ENCODE data around the gene INPP4B. TPM values are rescaled to one million over a fixed set of nuclear protein-coding genes. Genes with fewer than 3 reads are reported as not detected.

INPP4B gene
- total and polyA plus RNA-seq, 2 donors: 2.3 to 7.8 TPM

GRCh38 chr4:142360657-142361056, 485.4 kb downstream of the INPP4B start:
- Histone ChIP-seq H3K4me1 (ENCODE audit: control insufficient read depth in 2 of 2, insufficient read depth in 2 of 2, low read length in 2 of 2) (peaks cover 0 to under 1% of the 10 kb centered on the region in 2 donors), H3K4me3 (ENCODE audit: low read length in 2 of 2) (no peak overlapping the region), H3K9me3 (ENCODE audit: control insufficient read depth in 2 of 2, insufficient read depth in 1 of 2, low read length in 1 of 2) (no peaks in the 10 kb centered on the region), H3K27me3 (ENCODE audit: control insufficient read depth in 2 of 2, insufficient read depth in 1 of 2, low read length in 1 of 2) (no peaks in the 10 kb centered on the region), H3K36me3 (ENCODE audit: control insufficient read depth in 2 of 2, insufficient read depth in 2 of 2, low read length in 1 of 2) (no peaks in the 10 kb centered on the region), H3K27ac (ENCODE audit: low read depth in 1 of 2, low read length in 1 of 2) (no peak overlapping the region)
- DNase-seq (ENCODE audit: low read depth in 6 of 9, low spot score in 9 of 9): no peak
- WGBS: 99% methylated on average over 1 of the region's 1 CpG

DNA sequence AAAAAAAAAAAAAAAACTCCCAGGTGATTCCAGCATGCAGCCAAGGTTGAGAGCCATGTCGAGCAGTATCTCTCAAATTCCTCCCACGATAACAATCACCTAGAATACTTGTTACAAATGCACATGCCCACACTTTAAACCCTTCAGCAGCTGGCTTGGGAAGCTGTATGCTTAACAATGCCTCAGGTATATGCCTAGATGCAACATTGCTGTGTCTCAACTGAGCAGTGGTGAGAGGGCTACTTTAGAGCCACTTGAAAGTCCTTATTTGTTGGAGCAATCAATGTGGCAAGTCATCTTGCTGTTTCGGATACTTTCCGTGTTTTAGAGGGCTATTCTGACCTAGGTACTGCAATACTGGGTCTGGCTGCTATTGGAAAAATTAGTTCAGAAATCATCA, 487.4 kb downstream of the INPP4B start:
- Histone ChIP-seq H3K4me3 (ENCODE audit: low read length in 2 of 2) (no peak overlapping the region), H3K36me3 (ENCODE audit: control insufficient read depth in 2 of 2, insufficient read depth in 2 of 2, low read length in 1 of 2) (no peaks in the 10 kb centered on the region), H3K27me3 (ENCODE audit: control insufficient read depth in 2 of 2, insufficient read depth in 1 of 2, low read length in 1 of 2) (no peaks in the 10 kb centered on the region), H3K4me1 (ENCODE audit: control insufficient read depth in 2 of 2, insufficient read depth in 2 of 2, low read length in 2 of 2) (peaks cover 0 to 2% of the 10 kb centered on the region in 2 donors), H3K27ac (ENCODE audit: low read depth in 1 of 2, low read length in 1 of 2) (no peak overlapping the region), H3K9me3 (ENCODE audit: control insufficient read depth in 2 of 2, insufficient read depth in 1 of 2, low read length in 1 of 2) (no peaks in the 10 kb centered on the region)
- 97% methylated on average over 4 of the region's 4 CpGs for WGBS
- no peak for DNase-seq (ENCODE audit: low read depth in 6 of 9, low spot score in 9 of 9)

- no peaks in the 10 kb centered on the region for H3K9me3 ChIP-seq (ENCODE audit: control insufficient read depth in 2 of 2, insufficient read depth in 1 of 2, low read length in 1 of 2)
- WGBS: 97% methylated on average over 1 of the region's 1 CpG
- H3K27me3 ChIP-seq (ENCODE audit: control insufficient read depth in 2 of 2, insufficient read depth in 1 of 2, low read length in 1 of 2): no peaks in the 10 kb centered on the region
- no peak for DNase-seq (ENCODE audit: low read depth in 6 of 9, low spot score in 9 of 9)
- peaks cover 0 to 2% of the 10 kb centered on the region in 2 donors for H3K4me1 ChIP-seq (ENCODE audit: control insufficient read depth in 2 of 2, insufficient read depth in 2 of 2, low read length in 2 of 2)
- H3K36me3 ChIP-seq (ENCODE audit: control insufficient read depth in 2 of 2, insufficient read depth in 2 of 2, low read length in 1 of 2): no peaks in the 10 kb centered on the region
- H3K4me3 ChIP-seq (ENCODE audit: low read length in 2 of 2): no peak overlapping the region
- H3K27ac ChIP-seq (ENCODE audit: low read depth in 1 of 2, low read length in 1 of 2): no peak overlapping the region
Observed at GRCh38 chr4:142356801-142357200, 489.3 kb downstream of the INPP4B start.

- peak overlapping the region in 1 of 2 donors; percentile 38 for H3K27ac ChIP-seq (ENCODE audit: low read depth in 1 of 2, low read length in 1 of 2)
- DNase-seq (ENCODE audit: low read depth in 6 of 9, low spot score in 9 of 9): no peak
- no peaks in the 10 kb centered on the region for H3K27me3 ChIP-seq (ENCODE audit: control insufficient read depth in 2 of 2, insufficient read depth in 1 of 2, low read length in 1 of 2)
- no peak overlapping the region for H3K4me3 ChIP-seq (ENCODE audit: low read length in 2 of 2)
- H3K9me3 ChIP-seq (ENCODE audit: control insufficient read depth in 2 of 2, insufficient read depth in 1 of 2, low read length in 1 of 2): no peaks in the 10 kb centered on the region
- H3K36me3 ChIP-seq (ENCODE audit: control insufficient read depth in 2 of 2, insufficient read depth in 2 of 2, low read length in 1 of 2): no peaks in the 10 kb centered on the region
- peaks cover 0 to 2% of the 10 kb centered on the region in 2 donors for H3K4me1 ChIP-seq (ENCODE audit: control insufficient read depth in 2 of 2, insufficient read depth in 2 of 2, low read length in 2 of 2)
Observed at GRCh38 chr4:142356118-142356759, 489.9 kb downstream of the INPP4B start.

- WGBS: 68% methylated on average over 1 of the region's 1 CpG
- no peaks in the 10 kb centered on the region for H3K9me3 ChIP-seq (ENCODE audit: control insufficient read depth in 2 of 2, insufficient read depth in 1 of 2, low read length in 1 of 2)
- H3K4me3 ChIP-seq (ENCODE audit: low read length in 2 of 2): no peak overlapping the region
- no peaks in the 10 kb centered on the region for H3K27me3 ChIP-seq (ENCODE audit: control insufficient read depth in 2 of 2, insufficient read depth in 1 of 2, low read length in 1 of 2)
- peak in 1 of 9 donors; percentile 18 for DNase-seq (ENCODE audit: low read depth in 6 of 9, low spot score in 9 of 9)
- H3K36me3 ChIP-seq (ENCODE audit: control insufficient read depth in 2 of 2, insufficient read depth in 2 of 2, low read length in 1 of 2): no peaks in the 10 kb centered on the region
- H3K4me1 ChIP-seq (ENCODE audit: control insufficient read depth in 2 of 2, insufficient read depth in 2 of 2, low read length in 2 of 2): peaks cover 0 to 2% of the 10 kb centered on the region in 2 donors
- H3K27ac ChIP-seq (ENCODE audit: low read depth in 1 of 2, low read length in 1 of 2): no peak overlapping the region
Observed at GRCh38 chr4:142355421-142355930, 490.6 kb downstream of the INPP4B start.

- Histone ChIP-seq H3K36me3 (ENCODE audit: control insufficient read depth in 2 of 2, insufficient read depth in 2 of 2, low read length in 1 of 2) (no peaks in the 10 kb centered on the region), H3K27me3 (ENCODE audit: control insufficient read depth in 2 of 2, insufficient read depth in 1 of 2, low read length in 1 of 2) (no peaks in the 10 kb centered on the region), H3K27ac (ENCODE audit: low read depth in 1 of 2, low read length in 1 of 2) (no peak overlapping the region), H3K4me1 (ENCODE audit: control insufficient read depth in 2 of 2, insufficient read depth in 2 of 2, low read length in 2 of 2) (peaks cover 0 to 2% of the 10 kb centered on the region in 2 donors), H3K9me3 (ENCODE audit: control insufficient read depth in 2 of 2, insufficient read depth in 1 of 2, low read length in 1 of 2) (no peaks in the 10 kb centered on the region), H3K4me3 (ENCODE audit: low read length in 2 of 2) (no peak overlapping the region)
- peak in 8 of 9 donors; percentile 4 to 71 (median 28) for DNase-seq (ENCODE audit: low read depth in 6 of 9, low spot score in 9 of 9)
- WGBS: 53% methylated on average over 8 of the region's 8 CpGs
Observed at GRCh38 chr4:142354794-142355420, 491.2 kb downstream of the INPP4B start.

- Histone ChIP-seq H3K27me3 (ENCODE audit: control insufficient read depth in 2 of 2, insufficient read depth in 1 of 2, low read length in 1 of 2) (no peaks in the 10 kb centered on the region), H3K4me1 (ENCODE audit: control insufficient read depth in 2 of 2, insufficient read depth in 2 of 2, low read length in 2 of 2) (peaks cover 0 to 2% of the 10 kb centered on the region in 2 donors), H3K4me3 (ENCODE audit: low read length in 2 of 2) (no peak overlapping the region), H3K27ac (ENCODE audit: low read depth in 1 of 2, low read length in 1 of 2) (no peak overlapping the region), H3K36me3 (ENCODE audit: control insufficient read depth in 2 of 2, insufficient read depth in 2 of 2, low read length in 1 of 2) (no peaks in the 10 kb centered on the region), H3K9me3 (ENCODE audit: control insufficient read depth in 2 of 2, insufficient read depth in 1 of 2, low read length in 1 of 2) (no peaks in the 10 kb centered on the region)
- WGBS: 90% methylated on average over 3 of the region's 3 CpGs
- no peak for DNase-seq (ENCODE audit: low read depth in 6 of 9, low spot score in 9 of 9)
Observed at GRCh38 chr4:142354041-142354440, 492.1 kb downstream of the INPP4B start.

GRCh38 chr4:142353149-142353738, 492.9 kb downstream of the INPP4B start:
- Histone ChIP-seq H3K27me3 (ENCODE audit: control insufficient read depth in 2 of 2, insufficient read depth in 1 of 2, low read length in 1 of 2) (no peaks in the 10 kb centered on the region), H3K9me3 (ENCODE audit: control insufficient read depth in 2 of 2, insufficient read depth in 1 of 2, low read length in 1 of 2) (no peaks in the 10 kb centered on the region), H3K4me1 (ENCODE audit: control insufficient read depth in 2 of 2, insufficient read depth in 2 of 2, low read length in 2 of 2) (peaks cover 0 to 2% of the 10 kb centered on the region in 2 donors), H3K4me3 (ENCODE audit: low read length in 2 of 2) (no peak overlapping the region), H3K36me3 (ENCODE audit: control insufficient read depth in 2 of 2, insufficient read depth in 2 of 2, low read length in 1 of 2) (no peaks in the 10 kb centered on the region), H3K27ac (ENCODE audit: low read depth in 1 of 2, low read length in 1 of 2) (no peak overlapping the region)
- DNase-seq (ENCODE audit: low read depth in 6 of 9, low spot score in 9 of 9): peak; percentile 16 to 72 (median 40)
- WGBS: 25% methylated on average over 5 of the region's 5 CpGs

- Histone ChIP-seq H3K27me3 (ENCODE audit: control insufficient read depth in 2 of 2, insufficient read depth in 1 of 2, low read length in 1 of 2) (no peaks in the 10 kb centered on the region), H3K27ac (ENCODE audit: low read depth in 1 of 2, low read length in 1 of 2) (no peak overlapping the region), H3K9me3 (ENCODE audit: control insufficient read depth in 2 of 2, insufficient read depth in 1 of 2, low read length in 1 of 2) (no peaks in the 10 kb centered on the region), H3K36me3 (ENCODE audit: control insufficient read depth in 2 of 2, insufficient read depth in 2 of 2, low read length in 1 of 2) (no peaks in the 10 kb centered on the region), H3K4me3 (ENCODE audit: low read length in 2 of 2) (no peak overlapping the region), H3K4me1 (ENCODE audit: control insufficient read depth in 2 of 2, insufficient read depth in 2 of 2, low read length in 2 of 2) (peaks cover 0 to 2% of the 10 kb centered on the region in 2 donors)
- WGBS: 91% methylated on average over 4 of the region's 4 CpGs
- DNase-seq (ENCODE audit: low read depth in 6 of 9, low spot score in 9 of 9): no peak
Observed at GRCh38 chr4:142352712-142353111, 493.4 kb downstream of the INPP4B start.
